Stimulated activated CD8-positive, alpha-beta memory T cell treated with anti-CD3 and anti-CD28 coated beads, Interleukin-12 subunit alpha, Interleukin-12 subunit beta, amount 100 ng/mL, for 24 hours (primary cell): ENCODE measurements around the gene CD3G.

Experiments used
- DNase-seq: peaks from one replicate; pipeline ENCODE4 v3.0.0-alpha.2; 2020; ENCODE audit errors: extremely low read depth

The CD3G gene

DNA sequence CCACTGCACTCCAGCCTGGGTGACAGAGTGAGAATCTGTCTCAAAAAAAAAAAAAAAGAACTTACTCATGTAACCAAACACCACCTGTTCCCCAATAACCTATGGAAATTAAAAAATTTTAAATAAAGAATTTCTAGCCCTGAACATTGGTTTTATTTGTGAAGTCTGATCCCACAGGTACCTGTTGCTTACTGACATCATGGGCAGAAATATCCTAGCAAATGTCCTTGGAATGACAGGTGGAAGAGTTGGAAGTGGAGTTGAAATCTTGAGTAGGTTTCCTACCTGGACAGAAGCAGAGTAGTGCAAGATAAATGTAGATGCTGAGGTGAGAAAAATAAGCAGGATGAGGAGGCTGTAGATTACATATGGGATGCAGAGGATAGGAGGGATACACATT, 18.9 kb upstream of the CD3G start:
- no peak for DNase-seq

DNA sequence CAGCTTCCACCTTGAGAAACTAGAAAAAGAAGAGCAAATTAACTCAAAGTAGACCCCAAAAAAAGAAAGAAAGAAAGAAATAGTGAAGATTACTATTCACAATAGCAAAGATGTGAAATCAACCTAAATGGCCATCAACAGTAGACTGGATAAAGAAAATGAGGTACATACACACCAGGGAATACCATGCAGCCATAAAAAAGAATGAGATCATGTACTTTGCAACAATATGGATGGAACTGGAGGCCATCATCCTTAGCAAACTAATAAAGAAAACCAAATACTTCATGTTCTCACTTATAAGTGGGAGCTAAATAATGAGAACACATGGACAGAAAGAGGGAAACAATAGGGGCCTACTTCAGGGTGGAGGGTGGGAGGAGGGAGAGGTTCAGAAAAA, 15.4 kb upstream of the CD3G start:
- DNase-seq, result no peak

GRCh38 chr11:118334745-118335144, 9.4 kb upstream of the CD3G start:
- DNase-seq, result no peak

GRCh38 chr11:118338637-118339061, 5.5 kb upstream of the CD3G start:
- peak; percentile 63 for DNase-seq

DNA sequence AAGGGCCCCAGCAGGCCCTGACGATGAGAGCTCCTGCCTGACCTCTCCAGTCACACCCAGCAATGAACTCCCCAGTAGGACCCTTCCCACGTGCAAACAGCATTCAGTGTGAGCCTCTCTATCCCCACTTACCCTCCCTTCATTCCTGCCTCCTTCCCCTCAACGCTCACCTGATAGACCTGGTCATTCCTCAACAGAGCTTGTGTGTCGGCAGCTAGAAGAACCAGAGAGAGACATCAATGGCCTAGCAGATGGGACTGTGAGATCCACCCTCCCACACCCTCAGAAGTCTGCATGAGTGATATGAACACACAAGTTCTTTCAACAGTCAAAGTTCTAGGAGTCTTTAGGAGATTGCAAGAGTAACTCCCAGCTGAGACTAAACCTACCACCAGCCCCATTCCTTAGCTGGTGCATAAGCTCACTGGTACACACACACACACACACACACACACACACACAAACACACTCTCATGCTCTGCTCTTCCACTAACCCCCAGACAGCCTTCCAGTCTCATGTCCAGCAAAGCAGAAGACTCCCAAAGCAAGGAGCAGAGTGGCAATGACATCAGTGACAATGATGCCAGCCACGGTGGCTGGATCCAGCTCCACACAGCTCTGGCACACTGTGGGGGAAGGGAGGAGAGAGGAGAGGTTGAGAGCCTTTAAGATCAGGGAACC, 4.7 kb upstream of the CD3G start:
- DNase-seq, result no peak

GRCh38 chr11:118340449-118340848, 3.7 kb upstream of the CD3G start:
- DNase-seq, result no peak

GRCh38 chr11:118341261-118341660, 2.9 kb upstream of the CD3G start:
- no peak for DNase-seq

GRCh38 chr11:118341815-118342489, 2.2 kb upstream of the CD3G start:
- no peak for DNase-seq

DNA sequence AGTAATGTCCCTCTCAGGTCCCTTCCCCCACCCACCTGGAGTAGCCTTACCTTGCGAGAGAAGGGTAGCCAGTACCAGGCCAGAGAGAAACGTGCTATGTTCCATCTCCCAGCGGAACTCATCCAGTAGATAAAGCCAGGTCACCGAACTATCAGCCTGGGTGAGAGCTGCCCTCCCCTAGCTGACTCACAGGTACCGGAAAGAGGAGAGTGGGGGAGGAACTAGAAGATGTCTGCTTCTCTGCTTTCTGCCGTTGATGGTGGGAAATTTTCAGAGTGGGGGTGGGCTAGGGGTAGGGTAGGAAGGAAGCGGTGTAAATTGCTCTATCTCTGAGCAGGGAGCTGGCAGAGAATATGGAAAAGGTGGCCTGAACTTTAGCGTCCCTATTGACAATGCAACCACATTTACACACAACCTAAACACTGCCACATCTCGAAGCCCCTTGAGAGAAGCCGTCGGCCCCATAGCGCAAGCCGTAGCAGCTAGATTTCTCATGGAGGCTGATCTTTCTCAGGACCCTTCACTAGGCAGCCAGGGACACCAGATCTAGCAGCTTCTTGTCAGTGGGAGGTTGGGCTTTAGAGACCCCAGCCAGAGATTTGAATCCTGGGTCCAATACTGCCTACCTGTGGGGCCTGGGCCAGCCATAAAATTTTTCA, 1.5 kb upstream of the CD3G start, which contains the start of gene CD3D:
TSS of gene CD3D (minus strand) at position 203 of the 659 bp plus-strand sequence. CDS start at position 105, 98 bp downstream.
- no peak for DNase-seq

DNA sequence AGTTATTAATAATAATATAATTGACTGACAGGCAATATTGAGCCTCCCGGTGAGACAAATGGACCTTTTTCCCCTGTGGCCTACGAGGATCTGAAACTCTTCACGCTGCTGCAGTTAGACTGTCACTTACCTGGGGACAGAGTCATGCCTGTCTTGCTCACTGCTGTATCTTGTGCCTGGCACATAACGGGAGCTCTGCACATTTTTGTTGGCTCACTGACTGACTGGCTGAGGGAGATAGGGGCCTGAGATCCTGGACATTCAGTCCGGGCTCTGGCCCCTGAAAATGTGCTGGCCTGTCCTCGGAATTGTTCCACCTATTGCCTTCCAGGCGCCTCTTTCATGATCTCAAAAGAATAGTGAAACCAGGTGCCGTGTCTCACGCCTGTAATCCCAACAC, 896 bp upstream of the CD3G start:
- no peak for DNase-seq

DNA sequence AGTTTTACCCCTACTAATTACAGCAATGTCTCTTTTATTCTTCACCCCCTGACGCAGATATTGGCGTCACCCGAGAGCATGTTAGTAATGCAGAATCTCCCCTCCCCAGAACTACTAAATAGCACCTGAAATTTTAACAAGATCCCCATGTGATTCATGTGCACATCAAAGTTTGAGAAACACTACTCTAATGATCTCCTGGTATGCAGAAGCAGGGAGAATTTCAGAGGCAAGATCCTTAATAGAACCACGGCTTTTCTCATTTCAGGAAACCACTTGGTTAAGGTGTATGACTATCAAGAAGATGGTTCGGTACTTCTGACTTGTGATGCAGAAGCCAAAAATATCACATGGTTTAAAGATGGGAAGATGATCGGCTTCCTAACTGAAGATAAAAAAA, 5.3 kb downstream of the CD3G start:
- no peak for DNase-seq

DNA sequence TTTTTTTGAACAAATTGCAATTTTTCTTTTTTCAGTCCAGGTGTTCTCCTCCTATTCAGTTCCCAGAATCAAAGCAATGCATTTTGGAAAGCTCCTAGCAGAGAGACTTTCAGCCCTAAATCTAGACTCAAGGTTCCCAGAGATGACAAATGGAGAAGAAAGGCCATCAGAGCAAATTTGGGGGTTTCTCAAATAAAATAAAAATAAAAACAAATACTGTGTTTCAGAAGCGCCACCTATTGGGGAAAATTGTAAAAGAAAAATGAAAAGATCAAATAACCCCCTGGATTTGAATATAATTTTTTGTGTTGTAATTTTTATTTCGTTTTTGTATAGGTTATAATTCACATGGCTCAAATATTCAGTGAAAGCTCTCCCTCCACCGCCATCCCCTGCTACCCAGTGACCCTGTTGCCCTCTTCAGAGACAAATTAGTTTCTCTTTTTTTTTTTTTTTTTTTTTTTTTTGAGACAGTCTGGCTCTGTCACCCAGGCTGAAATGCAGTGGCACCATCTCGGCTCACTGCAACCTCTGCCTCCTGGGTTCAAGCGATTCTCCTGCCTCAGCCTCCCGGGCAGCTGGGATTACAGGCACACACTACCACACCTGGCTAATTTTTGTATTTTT, 9.1 kb downstream of the CD3G start:
- no peak for DNase-seq

GRCh38 chr11:118358071-118358470, 13.9 kb downstream of the CD3G start:
- DNase-seq, result no peak

- DNase-seq, result peak; percentile 96
These were observed 15.3 kb downstream of the CD3G start, which contains the start of gene UBE4A for GRCh38 chr11:118359295-118359958. Gene UBE4A (plus strand): TSS chr11:118359600. CDS start chr11:118365081, 5,481 bp downstream.

DNA sequence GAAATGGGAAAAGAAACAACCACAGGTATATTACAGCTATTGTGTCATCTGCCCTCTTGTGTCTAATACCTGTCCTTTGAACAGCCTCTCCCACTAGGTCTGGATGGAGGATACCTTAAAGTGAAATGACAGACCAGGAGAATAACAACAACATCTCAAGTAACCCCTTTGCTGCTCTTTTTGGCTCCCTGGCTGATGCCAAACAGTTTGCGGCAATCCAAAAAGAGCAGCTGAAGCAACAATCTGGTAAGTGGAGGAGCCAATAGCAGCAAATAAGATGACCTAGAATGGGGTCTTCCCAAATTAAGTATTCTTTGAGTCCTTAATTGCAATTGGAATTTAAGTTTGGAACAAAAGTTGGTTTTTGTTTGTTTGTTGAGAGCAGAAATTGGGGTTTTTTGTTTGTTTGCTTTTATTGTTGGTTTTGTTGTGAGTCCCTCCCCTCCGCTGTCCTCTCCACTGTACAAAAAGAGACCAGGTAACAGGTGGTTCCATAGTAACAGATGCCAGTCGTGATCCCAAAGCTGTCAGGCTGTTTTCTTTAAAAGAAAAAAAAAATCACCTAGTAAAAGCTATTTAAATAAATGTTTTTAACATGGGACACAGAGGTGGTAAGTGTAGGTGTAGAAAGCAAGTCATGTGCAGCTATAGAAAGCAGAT, 20.9 kb downstream of the CD3G start:
- no peak for DNase-seq

- no peak for DNase-seq
These were observed 22.1 kb downstream of the CD3G start for GRCh38 chr11:118366287-118366686.

- DNase-seq, result no peak
These were observed 26.6 kb downstream of the CD3G start for GRCh38 chr11:118370774-118371173.

DNA sequence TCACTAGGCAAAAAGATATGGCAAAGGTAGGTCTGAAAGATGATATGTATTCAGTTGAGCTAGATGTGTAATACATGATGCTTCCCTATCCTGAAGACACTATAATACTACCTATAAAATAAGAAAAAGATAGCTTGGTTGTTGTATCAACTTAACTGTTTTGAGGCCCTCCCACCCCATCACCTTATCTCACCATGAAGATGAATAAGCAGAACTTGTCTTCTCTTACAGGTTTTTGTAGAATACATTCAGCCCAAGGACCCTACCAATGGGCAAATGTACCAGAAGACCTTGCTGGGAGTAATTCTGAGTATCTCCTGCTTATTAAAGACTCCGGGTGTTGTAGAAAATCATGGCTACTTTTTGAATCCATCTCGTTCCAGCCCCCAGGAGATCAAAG, 29.1 kb downstream of the CD3G start:
- DNase-seq, result no peak

- no peak for DNase-seq
These were observed 29.7 kb downstream of the CD3G start for GRCh38 chr11:118373871-118374270.

- no peak for DNase-seq
These were observed 30.6 kb downstream of the CD3G start for GRCh38 chr11:118374729-118375128.

DNA sequence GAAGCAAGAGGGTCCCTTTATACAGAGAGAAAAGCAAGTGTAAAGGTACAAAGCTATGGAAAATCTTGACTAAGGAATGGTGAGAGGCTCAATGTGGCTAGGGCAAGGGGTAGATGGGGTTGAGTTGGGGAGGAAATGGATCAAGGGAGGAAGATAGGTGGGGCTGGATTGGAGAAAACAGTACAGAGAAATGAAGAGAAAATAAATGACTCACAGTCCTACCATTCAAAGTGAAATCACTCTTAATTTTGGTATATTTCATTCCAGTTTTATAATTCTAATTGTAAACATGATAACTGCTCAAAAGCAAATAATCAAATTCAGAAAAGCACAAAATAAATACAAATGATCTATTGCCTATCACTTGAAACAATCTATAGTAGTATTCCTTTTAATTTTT, 31.8 kb downstream of the CD3G start:
- DNase-seq, result no peak
